ENCODE data around the gene EGLN1. TPM values are rescaled to one million over a fixed set of nuclear protein-coding genes. Genes with fewer than 3 reads are reported as not detected.
A peak's percentile ranks its signal among the peaks of the same experiment; 100 is the strongest.

The EGLN1 gene
- total and polyA plus RNA-seq, 10 of the 15 experiments (the other 5 are each of a cell fraction or from before 2014, with no cell fraction given): 2.4 to 46.6 (median 8.7) TPM

DNA sequence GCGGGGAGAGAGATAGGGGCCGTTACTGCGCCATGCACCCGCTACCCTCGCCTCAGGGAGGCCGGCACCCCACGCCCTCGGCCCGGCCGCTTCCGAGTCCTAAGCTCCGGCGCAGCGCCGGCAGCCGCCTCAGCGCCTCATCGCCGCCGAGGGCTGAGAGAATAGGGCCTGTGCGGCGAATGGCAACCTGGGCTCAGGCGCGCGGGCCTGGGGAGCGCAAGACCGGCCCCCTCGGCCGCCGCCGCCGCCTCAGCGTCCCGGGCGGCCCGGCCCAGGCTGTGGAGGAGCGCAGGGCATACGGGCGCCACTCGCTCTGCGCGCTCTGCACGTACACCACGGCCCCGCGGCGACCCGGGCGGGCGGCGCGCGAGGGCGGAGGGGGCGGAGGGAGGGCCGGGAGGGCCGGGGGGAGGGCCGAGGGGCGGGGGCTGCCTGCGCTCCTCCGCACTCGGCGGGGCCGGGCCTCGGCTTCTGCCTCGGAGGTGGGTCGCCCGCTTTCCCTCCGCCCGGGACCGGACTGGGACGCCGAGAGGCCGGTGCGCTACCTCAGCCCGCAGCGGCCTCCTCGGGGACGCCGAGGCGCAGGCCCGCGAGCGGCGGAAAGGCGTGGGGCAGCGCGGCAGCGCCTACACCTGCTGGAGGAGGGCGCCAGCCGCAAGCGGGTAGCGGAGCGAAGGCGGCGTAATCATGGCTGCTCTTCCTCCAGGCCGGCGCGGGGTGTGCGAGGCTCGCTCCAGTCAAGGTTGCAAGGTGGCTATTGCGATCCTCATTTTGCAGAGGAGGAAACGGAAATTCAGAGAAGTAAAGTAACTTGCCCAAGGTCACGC is at the start of gene EGLN1 (continued):
- TF ChIP-seq IKZF2 (IDR thresholded peaks at IDR 0.05) (peak; percentile 27 to 48; a peak in 2 of 4 replicates), BHLHE40 (IDR thresholded peaks at IDR 0.05; ENCODE audit: borderline replicate concordance in 1 of 2, low read depth in 2 of 2, low read length in 1 of 2) (peak; percentile 6 to 65; a peak in 2 of 4 replicates), CREB1 (IDR thresholded peaks at IDR 0.05; ENCODE audit: low read depth) (no peak), BACH1 (IDR thresholded peaks at IDR 0.05; ENCODE audit: borderline replicate concordance) (peak; percentile 31; the same call in 1 of the 2 replicates), KAT2A (conservative IDR thresholded peaks at IDR 0.05; ENCODE audit: control insufficient read depth, low read depth, low read length) (no peak), YY1 (IDR thresholded peaks at IDR 0.05; ENCODE audit: low read depth, low read length) (peak; percentile 95), NR2F1 (conservative IDR thresholded peaks at IDR 0.05) (0 out of 2 replicates have a peak, but pooled peaks have one; percentile 67), HDAC2 (IDR thresholded peaks at IDR 0.05) (no peak), EED (IDR thresholded peaks at IDR 0.05; ENCODE audit: low read depth) (no peak), IKZF1 (conservative IDR thresholded peaks at IDR 0.05) (peak; percentile 81), TBL1XR1 (IDR thresholded peaks at IDR 0.05; ENCODE audit: low read depth, low read length) (peak; percentile 47; the same call in 1 of the 2 replicates), RBBP5 (conservative IDR thresholded peaks at IDR 0.05) (no peak), SMC3 (IDR thresholded peaks at IDR 0.05; ENCODE audit: borderline replicate concordance, low read length) (peak; percentile 38; the same call in 1 of the 2 replicates), RAD21 (IDR thresholded peaks at IDR 0.05; ENCODE audit: insufficient read depth, low read depth, low read length) (peak; percentile 57), RFX5 (IDR thresholded peaks at IDR 0.05; ENCODE audit: low read depth, low read length) (no peak), GABPA (IDR thresholded peaks at IDR 0.05; ENCODE audit: low read depth) (no peak)
- TF ChIP-seq, protein P1, sequence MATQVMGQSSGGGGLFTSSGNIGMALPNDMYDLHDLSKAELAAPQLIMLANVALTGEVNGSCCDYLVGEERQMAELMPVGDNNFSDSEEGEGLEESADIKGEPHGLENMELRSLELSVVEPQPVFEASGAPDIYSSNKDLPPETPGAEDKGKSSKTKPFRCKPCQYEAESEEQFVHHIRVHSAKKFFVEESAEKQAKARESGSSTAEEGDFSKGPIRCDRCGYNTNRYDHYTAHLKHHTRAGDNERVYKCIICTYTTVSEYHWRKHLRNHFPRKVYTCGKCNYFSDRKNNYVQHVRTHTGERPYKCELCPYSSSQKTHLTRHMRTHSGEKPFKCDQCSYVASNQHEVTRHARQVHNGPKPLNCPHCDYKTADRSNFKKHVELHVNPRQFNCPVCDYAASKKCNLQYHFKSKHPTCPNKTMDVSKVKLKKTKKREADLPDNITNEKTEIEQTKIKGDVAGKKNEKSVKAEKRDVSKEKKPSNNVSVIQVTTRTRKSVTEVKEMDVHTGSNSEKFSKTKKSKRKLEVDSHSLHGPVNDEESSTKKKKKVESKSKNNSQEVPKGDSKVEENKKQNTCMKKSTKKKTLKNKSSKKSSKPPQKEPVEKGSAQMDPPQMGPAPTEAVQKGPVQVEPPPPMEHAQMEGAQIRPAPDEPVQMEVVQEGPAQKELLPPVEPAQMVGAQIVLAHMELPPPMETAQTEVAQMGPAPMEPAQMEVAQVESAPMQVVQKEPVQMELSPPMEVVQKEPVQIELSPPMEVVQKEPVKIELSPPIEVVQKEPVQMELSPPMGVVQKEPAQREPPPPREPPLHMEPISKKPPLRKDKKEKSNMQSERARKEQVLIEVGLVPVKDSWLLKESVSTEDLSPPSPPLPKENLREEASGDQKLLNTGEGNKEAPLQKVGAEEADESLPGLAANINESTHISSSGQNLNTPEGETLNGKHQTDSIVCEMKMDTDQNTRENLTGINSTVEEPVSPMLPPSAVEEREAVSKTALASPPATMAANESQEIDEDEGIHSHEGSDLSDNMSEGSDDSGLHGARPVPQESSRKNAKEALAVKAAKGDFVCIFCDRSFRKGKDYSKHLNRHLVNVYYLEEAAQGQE (IDR thresholded peaks at IDR 0.05; ENCODE audit: low read depth, low read length): no peak
- TF ChIP-seq, protein P2, sequence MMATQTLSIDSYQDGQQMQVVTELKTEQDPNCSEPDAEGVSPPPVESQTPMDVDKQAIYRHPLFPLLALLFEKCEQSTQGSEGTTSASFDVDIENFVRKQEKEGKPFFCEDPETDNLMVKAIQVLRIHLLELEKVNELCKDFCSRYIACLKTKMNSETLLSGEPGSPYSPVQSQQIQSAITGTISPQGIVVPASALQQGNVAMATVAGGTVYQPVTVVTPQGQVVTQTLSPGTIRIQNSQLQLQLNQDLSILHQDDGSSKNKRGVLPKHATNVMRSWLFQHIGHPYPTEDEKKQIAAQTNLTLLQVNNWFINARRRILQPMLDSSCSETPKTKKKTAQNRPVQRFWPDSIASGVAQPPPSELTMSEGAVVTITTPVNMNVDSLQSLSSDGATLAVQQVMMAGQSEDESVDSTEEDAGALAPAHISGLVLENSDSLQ (IDR thresholded peaks at IDR 0.05): no peak
- TF ChIP-seq, protein P3, sequence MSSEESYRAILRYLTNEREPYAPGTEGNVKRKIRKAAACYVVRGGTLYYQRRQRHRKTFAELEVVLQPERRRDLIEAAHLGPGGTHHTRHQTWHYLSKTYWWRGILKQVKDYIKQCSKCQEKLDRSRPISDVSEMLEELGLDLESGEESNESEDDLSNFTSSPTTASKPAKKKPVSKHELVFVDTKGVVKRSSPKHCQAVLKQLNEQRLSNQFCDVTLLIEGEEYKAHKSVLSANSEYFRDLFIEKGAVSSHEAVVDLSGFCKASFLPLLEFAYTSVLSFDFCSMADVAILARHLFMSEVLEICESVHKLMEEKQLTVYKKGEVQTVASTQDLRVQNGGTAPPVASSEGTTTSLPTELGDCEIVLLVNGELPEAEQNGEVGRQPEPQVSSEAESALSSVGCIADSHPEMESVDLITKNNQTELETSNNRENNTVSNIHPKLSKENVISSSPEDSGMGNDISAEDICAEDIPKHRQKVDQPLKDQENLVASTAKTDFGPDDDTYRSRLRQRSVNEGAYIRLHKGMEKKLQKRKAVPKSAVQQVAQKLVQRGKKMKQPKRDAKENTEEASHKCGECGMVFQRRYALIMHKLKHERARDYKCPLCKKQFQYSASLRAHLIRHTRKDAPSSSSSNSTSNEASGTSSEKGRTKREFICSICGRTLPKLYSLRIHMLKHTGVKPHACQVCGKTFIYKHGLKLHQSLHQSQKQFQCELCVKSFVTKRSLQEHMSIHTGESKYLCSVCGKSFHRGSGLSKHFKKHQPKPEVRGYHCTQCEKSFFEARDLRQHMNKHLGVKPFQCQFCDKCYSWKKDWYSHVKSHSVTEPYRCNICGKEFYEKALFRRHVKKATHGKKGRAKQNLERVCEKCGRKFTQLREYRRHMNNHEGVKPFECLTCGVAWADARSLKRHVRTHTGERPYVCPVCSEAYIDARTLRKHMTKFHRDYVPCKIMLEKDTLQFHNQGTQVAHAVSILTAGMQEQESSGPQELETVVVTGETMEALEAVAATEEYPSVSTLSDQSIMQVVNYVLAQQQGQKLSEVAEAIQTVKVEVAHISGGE (CRISPR knock-in tag; IDR thresholded peaks at IDR 0.05): no peak
- TF ChIP-seq, protein P4, sequence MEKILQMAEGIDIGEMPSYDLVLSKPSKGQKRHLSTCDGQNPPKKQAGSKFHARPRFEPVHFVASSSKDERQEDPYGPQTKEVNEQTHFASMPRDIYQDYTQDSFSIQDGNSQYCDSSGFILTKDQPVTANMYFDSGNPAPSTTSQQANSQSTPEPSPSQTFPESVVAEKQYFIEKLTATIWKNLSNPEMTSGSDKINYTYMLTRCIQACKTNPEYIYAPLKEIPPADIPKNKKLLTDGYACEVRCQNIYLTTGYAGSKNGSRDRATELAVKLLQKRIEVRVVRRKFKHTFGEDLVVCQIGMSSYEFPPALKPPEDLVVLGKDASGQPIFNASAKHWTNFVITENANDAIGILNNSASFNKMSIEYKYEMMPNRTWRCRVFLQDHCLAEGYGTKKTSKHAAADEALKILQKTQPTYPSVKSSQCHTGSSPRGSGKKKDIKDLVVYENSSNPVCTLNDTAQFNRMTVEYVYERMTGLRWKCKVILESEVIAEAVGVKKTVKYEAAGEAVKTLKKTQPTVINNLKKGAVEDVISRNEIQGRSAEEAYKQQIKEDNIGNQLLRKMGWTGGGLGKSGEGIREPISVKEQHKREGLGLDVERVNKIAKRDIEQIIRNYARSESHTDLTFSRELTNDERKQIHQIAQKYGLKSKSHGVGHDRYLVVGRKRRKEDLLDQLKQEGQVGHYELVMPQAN (conservative IDR thresholded peaks at IDR 0.05): 0 out of 2 replicates have a peak, but pooled peaks have one; percentile 46

Measured in GM12878 (cell line).